NCI-H774 (cell line): Measurements from ENCODE around the gene PDSS2.
"Not testable (repeated sequence)": the region's sequence is repeated elsewhere in the genome, so short reads cannot be mapped to it uniquely, and the experiment has no call there.

Experiments
- DNase-seq: peaks from one replicate; lab custom pipeline; 2025; lab: John Stamatoyannopoulos, UW

Gene PDSS2

GRCh38 chr6:107473660-107474059 is 14.3 kb upstream of the PDSS2 start:
- DNase-seq, result no peak

GRCh38 chr6:107470364-107470763 is 11.0 kb upstream of the PDSS2 start:
- no peak for DNase-seq

- no peak for DNase-seq
These were observed 6.7 kb upstream of the PDSS2 start for GRCh38 chr6:107466062-107466461.

- DNase-seq, result no peak
These were observed 793 bp upstream of the PDSS2 start for GRCh38 chr6:107460083-107460631.

GRCh38 chr6:107458672-107459282 is 587 bp downstream of the PDSS2 start:
- DNase-seq, result peak; percentile 59

GRCh38 chr6:107448776-107449175 is 10.6 kb downstream of the PDSS2 start:
- DNase-seq, result no peak

- no peak for DNase-seq
These were observed 11.6 kb downstream of the PDSS2 start for GRCh38 chr6:107447663-107448216.

GRCh38 chr6:107444277-107444676 is 15.1 kb downstream of the PDSS2 start:
- no peak for DNase-seq

- DNase-seq, result no peak
These were observed 15.6 kb downstream of the PDSS2 start for GRCh38 chr6:107443608-107444267.

GRCh38 chr6:107442938-107443607 is 16.3 kb downstream of the PDSS2 start:
- DNase-seq, result no peak

GRCh38 chr6:107441682-107442081 is 17.7 kb downstream of the PDSS2 start:
- DNase-seq, result no peak

- no peak for DNase-seq
These were observed 18.4 kb downstream of the PDSS2 start for GRCh38 chr6:107440936-107441335.

GRCh38 chr6:107439406-107439805 is 20.0 kb downstream of the PDSS2 start:
- no peak for DNase-seq

- no peak for DNase-seq
These were observed 21.7 kb downstream of the PDSS2 start for GRCh38 chr6:107437691-107438090.

- DNase-seq, result no peak
These were observed 22.5 kb downstream of the PDSS2 start for GRCh38 chr6:107436881-107437280.

GRCh38 chr6:107435798-107436197 is 23.6 kb downstream of the PDSS2 start:
- DNase-seq, result no peak

GRCh38 chr6:107434812-107435211 is 24.6 kb downstream of the PDSS2 start:
- DNase-seq, result no peak

- not testable (repeated sequence) for DNase-seq
These were observed 33.4 kb downstream of the PDSS2 start for GRCh38 chr6:107425951-107426350.

GRCh38 chr6:107423474-107423990 is 35.8 kb downstream of the PDSS2 start:
- no peak for DNase-seq

GRCh38 chr6:107421696-107422256 is 37.6 kb downstream of the PDSS2 start:
- DNase-seq, result no peak

GRCh38 chr6:107419733-107420132 is 39.6 kb downstream of the PDSS2 start:
- peak; percentile 26 for DNase-seq

- no peak for DNase-seq
These were observed 41.2 kb downstream of the PDSS2 start for GRCh38 chr6:107418118-107418517.
